ENCODE results near the gene TEX28.
A peak's percentile ranks its signal among the peaks of the same experiment; 100 is the strongest.
"Not testable (repeated sequence)": the region's sequence is repeated elsewhere in the genome, so short reads cannot be mapped to it uniquely, and the experiment has no call there.

The TEX28 gene

GRCh38 chrX:154310616-154311536 lies 16.0 kb upstream of the TEX28 start:
- DNase-seq = no peak

GRCh38 chrX:154309041-154309775 lies 14.3 kb upstream of the TEX28 start:
- DNase-seq = no peak

- DNase-seq = peak in 1 of 2 experiments; percentile 26
These were observed 13.4 kb upstream of the TEX28 start for GRCh38 chrX:154308108-154308946.

GRCh38 chrX:154307202-154307601 lies 12.3 kb upstream of the TEX28 start:
- DNase-seq = no peak

- no peak for DNase-seq
These were observed 10.7 kb upstream of the TEX28 start for GRCh38 chrX:154305541-154306205.

GRCh38 chrX:154304846-154305245 lies 9.9 kb upstream of the TEX28 start:
- no peak for DNase-seq

GRCh38 chrX:154303476-154303875 lies 8.6 kb upstream of the TEX28 start:
- no peak for DNase-seq

GRCh38 chrX:154302998-154303397 lies 8.1 kb upstream of the TEX28 start:
- DNase-seq = not testable (repeated sequence)

- DNase-seq = no peak
These were observed 5.9 kb upstream of the TEX28 start for GRCh38 chrX:154300816-154301215.

- peak in 1 of 2 experiments; percentile 16 for DNase-seq
These were observed 3.4 kb upstream of the TEX28 start for GRCh38 chrX:154298312-154298711.

- DNase-seq = no peak
These were observed 1.8 kb upstream of the TEX28 start for GRCh38 chrX:154296731-154297130.

- DNase-seq = no peak
These were observed 863 bp upstream of the TEX28 start, which contains the start of gene TKTL1 for GRCh38 chrX:154295664-154296310. Gene TKTL1 (plus strand): TSS chrX:154295795. CDS start chrX:154295860, 65 bp downstream.

GRCh38 chrX:154286406-154286805 lies 8.5 kb downstream of the TEX28 start:
- not testable (repeated sequence) for DNase-seq

- DNase-seq = not testable (repeated sequence)
These were observed 10.2 kb downstream of the TEX28 start for GRCh38 chrX:154284489-154285338.

GRCh38 chrX:154269245-154269644 lies 25.7 kb downstream of the TEX28 start:
- DNase-seq = not testable (repeated sequence)

GRCh38 chrX:154263072-154263471 lies 31.9 kb downstream of the TEX28 start:
- DNase-seq = not testable (repeated sequence)

GRCh38 chrX:154258711-154259110 lies 36.2 kb downstream of the TEX28 start:
- not testable (repeated sequence) for DNase-seq

- DNase-seq = not testable (repeated sequence)
These were observed 37.6 kb downstream of the TEX28 start, which contains the start of gene OPN1MW3 for GRCh38 chrX:154257282-154257681. Gene OPN1MW3 (plus strand): TSS chrX:154257582. CDS start chrX:154257620, 38 bp downstream.

- DNase-seq = not testable (repeated sequence)
These were observed 46.8 kb downstream of the TEX28 start for GRCh38 chrX:154248076-154248475.

GRCh38 chrX:154247377-154248045 lies 47.4 kb downstream of the TEX28 start:
- DNase-seq = not testable (repeated sequence)

Data from NCI-H187 (cell line).